Measurements from ENCODE around the gene PGM3. TPM values are rescaled to one million over a fixed set of nuclear protein-coding genes. Genes with fewer than 3 reads are reported as not detected.

Gene PGM3
- polyA plus RNA-seq, 1 of the 3 experiments (the other 2 are of a cell fraction): 24.2 TPM

- no peak overlapping the region for H2AFZ ChIP-seq (ENCODE audit: low read depth)
- no peaks in the 10 kb centered on the region for H3K79me2 ChIP-seq (ENCODE audit: insufficient read depth)
- CTCF ChIA-PET: no interaction called here
- no peak overlapping the region for H3K9ac ChIP-seq
- H3K4me3 ChIP-seq (ENCODE audit: low read depth in 2 of 2, low read length in 1 of 2): no peak overlapping the region
- H3K9me2 ChIP-seq: no peaks in the 10 kb centered on the region
- H3K27ac ChIP-seq (ENCODE audit: low read depth in 2 of 2, low read length in 1 of 2): no peak overlapping the region
- peaks cover 47 to 61% of the 10 kb centered on the region in 2 experiments for H3K36me3 ChIP-seq (replicated peaks in 1 of 2; ENCODE audit: control insufficient read depth in 1 of 2, insufficient read depth in 2 of 2, low read length in 1 of 2)
- no peak overlapping the region for H3K4me2 ChIP-seq
- H3K27me3 ChIP-seq (ENCODE audit: insufficient read depth): no peaks in the 10 kb centered on the region
- TF ChIP-seq YY1 (IDR thresholded peaks at IDR 0.05; ENCODE audit: low read depth) (no peak), NFIC (IDR thresholded peaks at IDR 0.05; ENCODE audit: borderline replicate concordance) (no peak), TCF12 (IDR thresholded peaks at IDR 0.05) (no peak), USF1 (IDR thresholded peaks at IDR 0.05; ENCODE audit: borderline replicate concordance, low read depth) (no peak), CTCF (IDR thresholded peaks at IDR 0.05) (no peak), NRF1 (IDR thresholded peaks at IDR 0.05; ENCODE audit: low read depth, low read length) (no peak), FOXM1 (IDR thresholded peaks at IDR 0.05; ENCODE audit: low read depth) (no peak)
- H3F3A ChIP-seq (replicated peaks; ENCODE audit: insufficient read depth): no peaks in the 10 kb centered on the region
- H3K9me3 ChIP-seq: no peaks in the 10 kb centered on the region
- H3K4me1 ChIP-seq (ENCODE audit: control insufficient read depth in 1 of 2, insufficient read depth in 2 of 2, low read depth in 1 of 2, low read length in 1 of 2): peaks cover 0 to 13% of the 10 kb centered on the region in 2 experiments; a peak in 2 of 4 replicates
- no peak for DNase-seq
- POLR2A ChIA-PET: no interaction called here
- H4K20me1 ChIP-seq (ENCODE audit: insufficient read depth): no peaks in the 10 kb centered on the region
Measured at GRCh38 chr6:83125425-83125824, 67.6 kb downstream of the PGM3 start.

GRCh38 chr6:83124553-83124952 lies 68.5 kb downstream of the PGM3 start:
- Histone ChIP-seq H3K9me3 (no peaks in the 10 kb centered on the region), H2AFZ (ENCODE audit: low read depth) (no peak overlapping the region), H3K4me2 (no peak overlapping the region), H3K27me3 (ENCODE audit: insufficient read depth) (no peaks in the 10 kb centered on the region), H3F3A (replicated peaks; ENCODE audit: insufficient read depth) (peaks cover 3% of the 10 kb centered on the region), H3K36me3 (replicated peaks in 1 of 2; ENCODE audit: control insufficient read depth in 1 of 2, insufficient read depth in 2 of 2, low read length in 1 of 2) (peaks cover 41 to 54% of the 10 kb centered on the region in 2 experiments), H3K4me3 (ENCODE audit: low read depth in 2 of 2, low read length in 1 of 2) (no peak overlapping the region), H4K20me1 (ENCODE audit: insufficient read depth) (no peaks in the 10 kb centered on the region), H3K79me2 (ENCODE audit: insufficient read depth) (no peaks in the 10 kb centered on the region), H3K9ac (no peak overlapping the region), H3K9me2 (no peaks in the 10 kb centered on the region), H3K4me1 (ENCODE audit: control insufficient read depth in 1 of 2, insufficient read depth in 2 of 2, low read depth in 1 of 2, low read length in 1 of 2) (peaks cover 0 to 13% of the 10 kb centered on the region in 2 experiments; a peak in 2 of 4 replicates), H3K27ac (ENCODE audit: low read depth in 2 of 2, low read length in 1 of 2) (no peak overlapping the region)
- POLR2A ChIA-PET: no interaction called here
- 96% methylated on average over 3 of the region's 3 CpGs for WGBS (ENCODE audit: low lambda C conversion rate)
- CTCF ChIA-PET: no interaction called here
- no peak for DNase-seq
- TF ChIP-seq GABPA (IDR thresholded peaks at IDR 0.05; ENCODE audit: low read depth): no peak
- no peak for TF ChIP-seq REST (IDR thresholded peaks at IDR 0.05; ENCODE audit: low read depth, low read length)
- no peak for TF ChIP-seq USF1 (IDR thresholded peaks at IDR 0.05; ENCODE audit: borderline replicate concordance, low read depth)
- no peak for TF ChIP-seq YY1 (IDR thresholded peaks at IDR 0.05; ENCODE audit: low read depth)
- no peak for TF ChIP-seq CTCF (IDR thresholded peaks at IDR 0.05)
- no peak for TF ChIP-seq MXI1 (IDR thresholded peaks at IDR 0.05; ENCODE audit: low read depth, low read length)
- TF ChIP-seq MEF2A (IDR thresholded peaks at IDR 0.05; ENCODE audit: borderline replicate concordance, low read depth): no peak
- TF ChIP-seq TCF12 (IDR thresholded peaks at IDR 0.05): no peak
- no peak for TF ChIP-seq FOXJ3 (CRISPR knock-in tag; IDR thresholded peaks at IDR 0.05)
- no peak for TF ChIP-seq USF2 (IDR thresholded peaks at IDR 0.05; ENCODE audit: borderline replicate concordance, low read depth, low read length)
- TF ChIP-seq ZBTB33 (IDR thresholded peaks at IDR 0.05; ENCODE audit: borderline replicate concordance, low read depth): no peak
- TF ChIP-seq NRF1 (IDR thresholded peaks at IDR 0.05; ENCODE audit: low read depth, low read length): no peak
